ENCODE results near the gene FCER2.

- no peak for TF ChIP-seq TAF1 (IDR thresholded peaks at IDR 0.05; ENCODE audit: borderline replicate concordance, insufficient read depth, low read length)
- TF ChIP-seq SIN3A (IDR thresholded peaks at IDR 0.05; ENCODE audit: borderline replicate concordance, insufficient read depth, low read length), result no peak
- TF ChIP-seq POLR2AphosphoS5 (IDR thresholded peaks at IDR 0.05; ENCODE audit: low read depth, low read length), result no peak
Measured at GRCh38 chr19:7701654-7702457, at the start of gene FCER2.

Measured in PFSK-1 (cell line).